Endothelial cell of umbilical vein (primary cell): ENCODE results near the gene SUPT20HL1.
"Not testable (repeated sequence)": the region's sequence is repeated elsewhere in the genome, so short reads cannot be mapped to it uniquely, and the experiment has no call there.

ENCODE experiments used
- JUN ChIP-seq: IDR thresholded peaks from 2 replicates; pipeline ENCODE4 v1.6.1; 2011; ENCODE audit warnings: borderline replicate concordance, low read depth; ENCODE audit not compliant: insufficient read length, insufficient read depth
- POLR2A ChIP-seq: IDR thresholded peaks from 2 replicates; pipeline ENCODE4 v1.6.1; 2012; ENCODE audit warnings: low read depth, mild to moderate bottlenecking, control low read depth, low read length
- POLR2AphosphoS5 ChIP-seq: IDR thresholded peaks from 2 replicates; pipeline ENCODE4 v1.6.1; 2012; ENCODE audit warnings: low read depth, mild to moderate bottlenecking, control low read depth, low read length, moderate library complexity; ENCODE audit not compliant: insufficient read depth
- TF ChIP-seq, protein P1 (sequence below), 2 donors: IDR thresholded peaks; 1 replicate in 1 of 2; 2 replicates in 1 of 2; pipeline ENCODE4 v1.5.1; 2011; ENCODE audit warnings: low read length in 2 of 2, mild to moderate bottlenecking in 2 of 2, moderate library complexity in 2 of 2, control low read depth in 1 of 2, inconsistent platforms in 1 of 2, low read depth in 1 of 2; ENCODE audit not compliant: insufficient read depth in 1 of 2; ENCODE audit errors: extremely low read depth in 1 of 2

DNA sequence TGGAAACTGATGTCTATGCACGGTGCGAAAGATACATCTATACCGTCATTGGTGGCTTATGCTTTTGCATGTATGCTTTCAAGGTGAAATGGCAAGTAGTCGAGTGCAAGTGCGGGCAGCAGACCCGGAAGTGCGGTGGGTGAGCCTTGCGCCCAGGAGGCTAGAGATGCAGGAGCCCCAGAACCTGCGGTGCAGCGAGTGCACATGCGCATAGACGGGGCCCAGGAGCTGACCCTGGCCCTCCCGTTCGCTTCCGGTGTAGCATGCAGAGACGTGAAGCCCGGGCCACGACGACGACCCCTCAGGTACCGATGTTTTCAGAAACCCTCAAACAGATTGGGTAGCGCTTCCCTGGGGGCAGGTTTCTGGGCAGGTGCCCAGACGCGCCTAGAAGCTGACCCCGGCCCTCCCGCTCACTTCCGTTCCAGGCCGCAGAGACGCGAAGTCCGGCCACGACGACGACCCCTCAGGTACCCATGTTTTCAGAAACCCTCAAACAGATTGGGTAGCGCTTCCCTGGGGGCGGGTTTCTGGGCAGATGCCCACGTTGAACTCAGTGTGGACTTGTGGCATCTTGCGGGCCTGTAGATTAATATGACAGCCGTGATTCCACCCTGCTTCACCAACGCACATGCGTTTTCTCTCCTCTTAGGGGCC, 1.8 kb downstream of the SUPT20HL1 start:
- not testable (repeated sequence) for TF ChIP-seq POLR2AphosphoS5, POLR2A, JUN
- TF ChIP-seq, protein P1, sequence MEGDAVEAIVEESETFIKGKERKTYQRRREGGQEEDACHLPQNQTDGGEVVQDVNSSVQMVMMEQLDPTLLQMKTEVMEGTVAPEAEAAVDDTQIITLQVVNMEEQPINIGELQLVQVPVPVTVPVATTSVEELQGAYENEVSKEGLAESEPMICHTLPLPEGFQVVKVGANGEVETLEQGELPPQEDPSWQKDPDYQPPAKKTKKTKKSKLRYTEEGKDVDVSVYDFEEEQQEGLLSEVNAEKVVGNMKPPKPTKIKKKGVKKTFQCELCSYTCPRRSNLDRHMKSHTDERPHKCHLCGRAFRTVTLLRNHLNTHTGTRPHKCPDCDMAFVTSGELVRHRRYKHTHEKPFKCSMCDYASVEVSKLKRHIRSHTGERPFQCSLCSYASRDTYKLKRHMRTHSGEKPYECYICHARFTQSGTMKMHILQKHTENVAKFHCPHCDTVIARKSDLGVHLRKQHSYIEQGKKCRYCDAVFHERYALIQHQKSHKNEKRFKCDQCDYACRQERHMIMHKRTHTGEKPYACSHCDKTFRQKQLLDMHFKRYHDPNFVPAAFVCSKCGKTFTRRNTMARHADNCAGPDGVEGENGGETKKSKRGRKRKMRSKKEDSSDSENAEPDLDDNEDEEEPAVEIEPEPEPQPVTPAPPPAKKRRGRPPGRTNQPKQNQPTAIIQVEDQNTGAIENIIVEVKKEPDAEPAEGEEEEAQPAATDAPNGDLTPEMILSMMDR (IDR thresholded peaks at IDR 0.05; ENCODE audit: extremely low read depth in 1 of 2, insufficient read depth in 1 of 2, low read depth in 1 of 2, low read length in 2 of 2), result not testable (repeated sequence)
